ENCODE data around the gene NCBP3. TPM values are rescaled to one million over a fixed set of nuclear protein-coding genes. Genes with fewer than 3 reads are reported as not detected.

NCBP3 gene
- total and polyA plus RNA-seq, 2 of the 8 experiments (the other 6 are each of a cell fraction or from before 2014, with no cell fraction given), result 19.6 to 46.1 TPM

GRCh38 chr17:3865176-3865575, 19.1 kb upstream of the NCBP3 start (continued):
- TF ChIP-seq, protein P1, sequence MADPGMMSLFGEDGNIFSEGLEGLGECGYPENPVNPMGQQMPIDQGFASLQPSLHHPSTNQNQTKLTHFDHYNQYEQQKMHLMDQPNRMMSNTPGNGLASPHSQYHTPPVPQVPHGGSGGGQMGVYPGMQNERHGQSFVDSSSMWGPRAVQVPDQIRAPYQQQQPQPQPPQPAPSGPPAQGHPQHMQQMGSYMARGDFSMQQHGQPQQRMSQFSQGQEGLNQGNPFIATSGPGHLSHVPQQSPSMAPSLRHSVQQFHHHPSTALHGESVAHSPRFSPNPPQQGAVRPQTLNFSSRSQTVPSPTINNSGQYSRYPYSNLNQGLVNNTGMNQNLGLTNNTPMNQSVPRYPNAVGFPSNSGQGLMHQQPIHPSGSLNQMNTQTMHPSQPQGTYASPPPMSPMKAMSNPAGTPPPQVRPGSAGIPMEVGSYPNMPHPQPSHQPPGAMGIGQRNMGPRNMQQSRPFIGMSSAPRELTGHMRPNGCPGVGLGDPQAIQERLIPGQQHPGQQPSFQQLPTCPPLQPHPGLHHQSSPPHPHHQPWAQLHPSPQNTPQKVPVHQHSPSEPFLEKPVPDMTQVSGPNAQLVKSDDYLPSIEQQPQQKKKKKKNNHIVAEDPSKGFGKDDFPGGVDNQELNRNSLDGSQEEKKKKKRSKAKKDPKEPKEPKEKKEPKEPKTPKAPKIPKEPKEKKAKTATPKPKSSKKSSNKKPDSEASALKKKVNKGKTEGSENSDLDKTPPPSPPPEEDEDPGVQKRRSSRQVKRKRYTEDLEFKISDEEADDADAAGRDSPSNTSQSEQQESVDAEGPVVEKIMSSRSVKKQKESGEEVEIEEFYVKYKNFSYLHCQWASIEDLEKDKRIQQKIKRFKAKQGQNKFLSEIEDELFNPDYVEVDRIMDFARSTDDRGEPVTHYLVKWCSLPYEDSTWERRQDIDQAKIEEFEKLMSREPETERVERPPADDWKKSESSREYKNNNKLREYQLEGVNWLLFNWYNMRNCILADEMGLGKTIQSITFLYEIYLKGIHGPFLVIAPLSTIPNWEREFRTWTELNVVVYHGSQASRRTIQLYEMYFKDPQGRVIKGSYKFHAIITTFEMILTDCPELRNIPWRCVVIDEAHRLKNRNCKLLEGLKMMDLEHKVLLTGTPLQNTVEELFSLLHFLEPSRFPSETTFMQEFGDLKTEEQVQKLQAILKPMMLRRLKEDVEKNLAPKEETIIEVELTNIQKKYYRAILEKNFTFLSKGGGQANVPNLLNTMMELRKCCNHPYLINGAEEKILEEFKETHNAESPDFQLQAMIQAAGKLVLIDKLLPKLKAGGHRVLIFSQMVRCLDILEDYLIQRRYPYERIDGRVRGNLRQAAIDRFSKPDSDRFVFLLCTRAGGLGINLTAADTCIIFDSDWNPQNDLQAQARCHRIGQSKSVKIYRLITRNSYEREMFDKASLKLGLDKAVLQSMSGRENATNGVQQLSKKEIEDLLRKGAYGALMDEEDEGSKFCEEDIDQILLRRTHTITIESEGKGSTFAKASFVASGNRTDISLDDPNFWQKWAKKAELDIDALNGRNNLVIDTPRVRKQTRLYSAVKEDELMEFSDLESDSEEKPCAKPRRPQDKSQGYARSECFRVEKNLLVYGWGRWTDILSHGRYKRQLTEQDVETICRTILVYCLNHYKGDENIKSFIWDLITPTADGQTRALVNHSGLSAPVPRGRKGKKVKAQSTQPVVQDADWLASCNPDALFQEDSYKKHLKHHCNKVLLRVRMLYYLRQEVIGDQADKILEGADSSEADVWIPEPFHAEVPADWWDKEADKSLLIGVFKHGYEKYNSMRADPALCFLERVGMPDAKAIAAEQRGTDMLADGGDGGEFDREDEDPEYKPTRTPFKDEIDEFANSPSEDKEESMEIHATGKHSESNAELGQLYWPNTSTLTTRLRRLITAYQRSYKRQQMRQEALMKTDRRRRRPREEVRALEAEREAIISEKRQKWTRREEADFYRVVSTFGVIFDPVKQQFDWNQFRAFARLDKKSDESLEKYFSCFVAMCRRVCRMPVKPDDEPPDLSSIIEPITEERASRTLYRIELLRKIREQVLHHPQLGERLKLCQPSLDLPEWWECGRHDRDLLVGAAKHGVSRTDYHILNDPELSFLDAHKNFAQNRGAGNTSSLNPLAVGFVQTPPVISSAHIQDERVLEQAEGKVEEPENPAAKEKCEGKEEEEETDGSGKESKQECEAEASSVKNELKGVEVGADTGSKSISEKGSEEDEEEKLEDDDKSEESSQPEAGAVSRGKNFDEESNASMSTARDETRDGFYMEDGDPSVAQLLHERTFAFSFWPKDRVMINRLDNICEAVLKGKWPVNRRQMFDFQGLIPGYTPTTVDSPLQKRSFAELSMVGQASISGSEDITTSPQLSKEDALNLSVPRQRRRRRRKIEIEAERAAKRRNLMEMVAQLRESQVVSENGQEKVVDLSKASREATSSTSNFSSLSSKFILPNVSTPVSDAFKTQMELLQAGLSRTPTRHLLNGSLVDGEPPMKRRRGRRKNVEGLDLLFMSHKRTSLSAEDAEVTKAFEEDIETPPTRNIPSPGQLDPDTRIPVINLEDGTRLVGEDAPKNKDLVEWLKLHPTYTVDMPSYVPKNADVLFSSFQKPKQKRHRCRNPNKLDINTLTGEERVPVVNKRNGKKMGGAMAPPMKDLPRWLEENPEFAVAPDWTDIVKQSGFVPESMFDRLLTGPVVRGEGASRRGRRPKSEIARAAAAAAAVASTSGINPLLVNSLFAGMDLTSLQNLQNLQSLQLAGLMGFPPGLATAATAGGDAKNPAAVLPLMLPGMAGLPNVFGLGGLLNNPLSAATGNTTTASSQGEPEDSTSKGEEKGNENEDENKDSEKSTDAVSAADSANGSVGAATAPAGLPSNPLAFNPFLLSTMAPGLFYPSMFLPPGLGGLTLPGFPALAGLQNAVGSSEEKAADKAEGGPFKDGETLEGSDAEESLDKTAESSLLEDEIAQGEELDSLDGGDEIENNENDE (IDR thresholded peaks at IDR 0.05; ENCODE audit: insufficient replicate concordance, low read length), result no peak
- TF ChIP-seq EZH2 (IDR thresholded peaks at IDR 0.05; ENCODE audit: low read depth, low read length, severe bottlenecking) (no peak), MAFK (IDR thresholded peaks at IDR 0.05; ENCODE audit: low read depth, low read length) (no peak), SP4 (IDR thresholded peaks at IDR 0.05; ENCODE audit: low read length) (no peak), BRCA1 (IDR thresholded peaks at IDR 0.05; ENCODE audit: low read depth, low read length) (no peak), TAF7 (optimal IDR thresholded peaks at IDR 0.05; ENCODE audit: borderline replicate concordance, low read depth, low read length) (no peak), BACH1 (IDR thresholded peaks at IDR 0.05; ENCODE audit: low read length) (no peak), NANOG (IDR thresholded peaks at IDR 0.05; ENCODE audit: insufficient read depth, low read depth, low read length, poor library complexity, severe bottlenecking) (no peak), JUN (IDR thresholded peaks at IDR 0.05; ENCODE audit: low read depth, low read length) (no peak), CEBPB (IDR thresholded peaks at IDR 0.05; ENCODE audit: low read depth, low read length) (no peak), GABPA (IDR thresholded peaks at IDR 0.05; ENCODE audit: borderline replicate concordance, insufficient read depth, low read length) (no peak), GTF2F1 (IDR thresholded peaks at IDR 0.05; ENCODE audit: borderline replicate concordance, low read depth, low read length) (no peak), JUND (IDR thresholded peaks at IDR 0.05; ENCODE audit: low read length) (no peak)
